HG03565 (cell line): ENCODE measurements around the gene PRCD.

Experiments
- ATAC-seq: cut with Tn5 transposase; IDR thresholded peaks from one replicate; pipeline ENCODE4 v1.9.1; 2021; ENCODE audit warnings: mild to moderate bottlenecking, moderate library complexity; ENCODE audit not compliant: unreplicated experiment

The PRCD gene, protein sequence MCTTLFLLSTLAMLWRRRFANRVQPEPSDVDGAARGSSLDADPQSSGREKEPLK

DNA sequence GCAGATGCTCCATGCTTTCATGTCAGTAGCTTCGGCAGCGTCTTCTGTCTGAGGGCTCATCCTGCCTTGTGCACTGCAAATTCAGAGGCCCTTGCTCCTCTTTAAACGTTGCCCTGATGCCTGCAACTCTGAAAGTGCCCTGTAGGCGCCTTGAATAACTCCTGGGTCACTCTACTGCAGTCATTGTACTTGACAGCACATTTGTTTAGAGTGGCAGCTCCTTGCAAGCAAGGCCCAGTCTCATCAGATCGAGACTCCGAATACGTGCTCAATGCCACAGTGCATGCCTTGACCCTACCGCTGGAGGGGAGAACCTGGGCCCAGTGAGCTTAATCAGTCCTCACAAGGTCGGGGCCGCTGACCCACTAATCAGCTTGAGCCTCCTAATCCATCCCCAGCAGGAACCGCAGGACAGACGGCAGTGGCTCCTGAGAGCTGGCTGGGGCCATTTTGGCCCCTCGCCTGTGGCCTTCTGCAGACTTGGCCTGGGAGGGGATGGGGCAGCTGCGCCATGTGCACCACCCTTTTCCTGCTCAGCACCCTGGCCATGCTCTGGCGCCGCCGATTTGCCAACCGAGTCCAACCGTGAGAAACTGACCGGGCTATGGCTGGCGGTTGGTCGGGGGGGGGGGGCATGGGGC, at the start of gene PRCD:
Gene PRCD, plus strand, starts transcription at position 414 of the 641 bp plus-strand sequence. Its CDS starts 98 bp downstream, at position 512.
- ATAC-seq = no peak

DNA sequence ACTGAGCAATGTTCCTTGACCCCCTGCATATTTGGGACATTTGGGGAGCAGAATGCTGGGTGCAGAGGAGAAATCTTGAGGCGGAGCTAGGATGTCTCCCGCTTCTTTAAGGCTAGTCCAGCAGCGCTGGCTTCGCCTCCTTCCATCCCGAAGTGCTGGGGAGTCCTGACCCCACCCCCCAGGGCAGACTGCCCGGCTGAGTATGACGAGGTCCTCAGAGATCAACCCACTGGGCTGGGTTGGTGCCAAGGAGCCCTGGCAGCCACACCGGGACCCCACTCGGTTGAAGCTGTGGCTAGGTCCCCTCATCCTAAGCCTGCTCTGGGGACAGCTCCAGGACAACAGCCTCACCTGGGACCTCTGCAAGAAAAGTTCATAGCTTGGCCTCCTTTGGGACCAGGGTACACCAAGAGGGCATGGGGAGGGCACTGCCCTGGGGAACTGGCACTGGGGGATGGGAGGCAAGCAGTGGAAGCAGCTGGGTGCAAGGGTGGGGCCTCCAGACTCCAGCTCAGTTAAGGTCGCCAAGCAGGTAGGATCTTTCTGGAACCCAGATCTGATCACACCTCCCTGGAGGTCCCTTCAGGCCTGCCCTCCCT, 49.6 kb upstream of the PRCD start:
- ATAC-seq = no peak

DNA sequence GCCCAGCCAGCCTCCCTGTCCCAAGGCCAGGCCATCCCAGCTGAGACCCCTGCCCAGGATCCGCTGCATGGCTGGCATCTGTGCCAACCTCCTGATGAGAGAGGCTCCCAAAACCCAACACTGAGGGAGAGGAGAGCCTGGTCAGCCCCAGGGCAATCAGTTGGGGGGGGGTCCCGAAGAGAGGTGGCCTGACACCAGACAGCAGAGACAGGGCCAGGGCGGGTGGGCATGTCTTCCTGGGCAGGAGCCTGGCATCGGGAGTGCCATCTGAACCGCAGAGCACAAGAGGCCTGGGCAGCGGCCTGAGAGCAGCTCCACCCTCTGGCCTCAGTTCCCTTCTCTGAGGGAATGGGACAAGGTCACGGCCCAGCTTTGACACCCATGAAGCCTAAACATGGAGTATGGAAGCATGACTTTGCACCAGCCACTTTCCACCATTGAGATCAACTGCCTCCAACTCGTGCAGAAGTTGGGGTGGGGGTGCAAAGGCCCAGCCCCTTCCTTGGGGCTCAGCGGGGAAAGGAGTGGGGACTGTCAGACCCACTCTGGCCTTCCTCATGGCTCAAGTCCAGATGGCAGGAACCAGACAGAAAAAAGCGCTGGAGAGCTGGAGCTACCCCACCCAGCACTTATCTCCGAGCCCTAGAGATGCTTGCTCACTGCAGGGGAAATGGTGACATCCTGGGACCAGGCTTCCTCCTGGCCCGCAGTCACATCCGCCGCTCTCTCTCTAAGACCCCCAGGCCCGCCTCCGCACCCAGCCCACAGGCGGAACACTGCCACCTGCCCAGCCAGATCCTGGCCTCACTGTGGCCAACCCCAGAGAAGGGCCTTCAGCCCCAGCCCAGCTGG, 48.3 kb upstream of the PRCD start:
- ATAC-seq = no peak

DNA sequence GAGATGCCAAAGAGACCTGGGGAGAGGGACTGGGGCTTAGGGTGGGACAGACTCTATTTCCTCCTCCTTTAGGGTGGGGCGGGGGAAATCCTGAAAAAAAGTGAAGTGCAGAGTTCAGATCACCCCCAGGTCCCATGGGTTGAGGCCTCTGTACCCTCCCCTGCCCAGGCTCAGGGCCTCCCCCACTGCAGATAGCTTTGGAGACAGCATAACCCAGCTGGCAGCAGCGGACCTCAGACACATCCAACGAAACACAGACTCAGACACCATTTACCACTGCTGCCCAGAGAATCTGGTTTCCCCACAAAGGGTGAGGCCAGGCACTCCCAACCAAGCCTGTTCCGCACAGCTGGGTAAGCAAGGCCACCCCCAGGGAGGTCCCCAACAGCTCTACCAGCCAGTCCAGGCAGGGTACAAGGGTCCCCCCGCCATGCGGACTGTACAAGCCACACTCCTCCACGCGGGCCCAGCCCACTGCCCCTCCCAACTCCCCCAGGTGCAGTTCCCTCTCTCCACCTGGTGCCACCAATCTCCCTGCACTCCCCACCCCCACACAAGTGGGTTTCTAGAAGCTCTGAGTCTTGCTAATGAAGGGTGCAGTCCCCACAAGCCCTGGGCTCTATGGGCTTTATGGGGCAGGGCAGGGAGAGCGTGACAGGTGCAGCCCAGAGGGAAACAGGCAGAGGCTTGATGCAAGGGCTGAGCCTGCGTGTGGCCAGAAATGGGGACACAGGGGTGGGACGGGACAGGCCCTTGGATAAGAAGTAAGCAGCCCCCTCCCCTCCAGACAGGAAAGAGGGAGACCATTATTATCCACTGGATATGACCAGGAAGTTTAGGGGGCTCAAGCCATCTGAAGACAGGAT, 47.5 kb upstream of the PRCD start:
- ATAC-seq = peak; percentile 35

DNA sequence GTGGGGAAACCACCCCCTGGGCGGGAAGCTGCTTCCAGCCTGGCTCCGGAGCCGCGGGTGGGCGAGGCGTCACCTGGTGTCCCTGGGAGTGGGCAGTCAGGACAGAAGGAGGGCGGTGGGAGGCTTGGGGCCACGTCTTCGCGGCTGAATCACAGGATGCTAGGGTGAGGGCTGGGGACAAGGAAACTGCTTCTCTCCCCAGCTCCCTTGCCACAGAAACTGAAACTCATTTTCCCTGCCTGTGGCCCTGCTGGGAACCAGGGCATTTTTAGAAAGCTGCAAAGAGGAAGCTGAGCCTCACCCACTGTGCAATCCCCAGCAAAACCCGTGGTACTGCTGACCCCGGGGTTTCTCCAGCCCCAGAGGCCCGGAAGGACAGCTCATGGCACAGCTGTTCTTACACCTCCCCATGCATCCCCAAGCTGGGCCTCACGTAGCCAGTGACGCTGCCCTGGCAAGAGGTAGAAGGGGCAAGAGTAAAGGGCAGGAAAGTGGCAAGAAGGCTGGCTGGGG, 46.8 kb upstream of the PRCD start:
- peak; percentile 22 for ATAC-seq

DNA sequence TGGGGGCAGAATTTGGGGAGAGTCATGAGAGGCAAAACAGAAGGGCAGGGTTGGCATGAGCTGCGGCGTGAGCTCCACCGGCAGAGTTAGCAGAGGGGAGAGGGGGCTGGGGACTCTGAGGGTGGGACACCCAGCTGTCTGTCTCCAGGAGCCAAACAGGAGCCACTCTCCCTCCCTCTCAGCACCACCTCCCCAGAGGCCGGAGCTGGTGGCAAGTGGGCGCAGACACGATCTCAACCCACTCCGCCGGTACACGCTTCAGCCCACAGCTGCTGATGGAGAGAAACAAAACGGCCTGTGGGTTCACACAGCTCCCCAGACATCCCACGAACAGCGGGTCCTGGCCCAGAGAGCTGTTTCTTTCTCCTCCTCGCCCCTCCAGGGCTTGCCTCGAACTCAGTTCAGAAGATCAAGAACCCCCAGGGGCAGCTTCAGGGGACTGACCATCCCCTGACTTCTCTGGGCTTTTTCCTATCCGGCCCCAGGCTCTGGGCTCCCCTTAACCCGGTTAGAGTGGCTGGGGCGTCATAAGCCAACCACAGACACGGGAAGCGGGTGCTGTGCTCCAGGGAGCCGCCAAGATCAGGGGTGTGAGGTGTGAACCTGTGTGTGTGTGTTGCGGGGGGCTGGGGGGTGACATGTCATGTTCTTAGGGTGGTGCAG, 46.2 kb upstream of the PRCD start:
- no peak for ATAC-seq

DNA sequence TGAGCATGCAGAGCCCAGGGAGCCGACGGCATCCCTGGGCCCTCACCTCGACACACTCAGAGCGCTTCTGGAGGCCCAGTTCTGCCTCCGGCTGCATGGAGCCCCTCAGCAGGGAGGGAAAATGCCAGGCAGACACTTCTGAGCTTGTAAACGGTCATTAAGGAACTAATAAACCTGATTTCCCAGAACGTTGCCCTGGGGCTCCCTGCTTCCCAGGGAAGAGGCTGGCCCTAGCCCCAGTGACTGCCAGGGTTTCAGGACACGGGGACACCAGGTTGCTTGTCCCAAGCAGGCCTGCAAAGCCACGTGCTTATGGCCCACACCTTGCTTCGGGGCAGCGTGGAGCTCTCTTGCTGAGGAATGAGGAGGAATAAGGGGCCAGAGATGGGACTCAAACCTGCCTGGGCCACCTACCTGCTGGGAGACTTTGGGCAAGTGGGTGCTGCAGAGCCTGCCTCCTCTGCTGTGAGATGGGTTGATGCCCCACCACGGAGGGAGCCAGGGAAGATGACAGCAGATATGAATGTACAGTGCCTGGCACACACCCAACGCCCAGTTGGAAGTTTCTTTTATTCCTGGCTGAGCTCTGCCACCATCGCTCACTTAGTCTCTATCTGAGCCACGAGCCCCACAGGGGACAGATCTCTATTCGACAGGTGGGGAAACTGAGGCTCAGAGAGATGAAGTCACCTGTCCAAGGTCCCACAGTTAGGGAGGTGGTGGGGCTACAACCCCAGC, 44.0 kb upstream of the PRCD start:
- no peak for ATAC-seq

DNA sequence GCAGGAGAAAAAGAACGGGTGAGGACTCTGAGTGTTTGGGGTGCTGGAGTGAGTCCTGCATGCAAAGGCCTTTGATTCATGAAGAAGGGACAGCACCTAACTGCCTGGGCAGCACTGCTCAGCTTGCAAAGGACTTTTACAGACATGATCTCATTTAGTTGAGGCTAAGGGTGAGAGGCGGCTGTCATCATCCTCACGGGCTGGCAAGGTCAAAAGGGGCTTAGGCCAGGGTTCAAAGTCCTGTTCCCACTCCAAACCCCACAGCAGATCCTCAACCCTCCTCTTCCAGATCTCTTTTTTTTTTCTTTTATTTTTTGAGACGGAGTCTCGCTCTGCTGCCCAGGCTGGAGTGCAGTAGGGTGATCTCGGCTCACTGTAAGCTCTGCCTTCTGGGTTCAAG, 43.4 kb upstream of the PRCD start:
- no peak for ATAC-seq

DNA sequence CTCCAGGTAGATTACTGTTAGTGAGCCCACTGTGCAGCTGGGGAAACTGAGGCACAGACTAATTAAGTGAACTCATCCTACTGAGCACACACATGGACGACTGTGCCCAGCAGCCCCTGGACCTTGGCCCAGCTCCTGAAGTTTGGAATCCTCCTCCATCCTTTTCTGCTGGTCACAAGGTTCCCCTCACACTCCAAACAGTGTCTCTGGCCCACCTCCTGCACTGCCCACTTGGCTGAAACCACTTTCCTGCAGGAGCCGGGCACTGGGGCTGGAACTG, 42.2 kb upstream of the PRCD start:
- no peak for ATAC-seq

DNA sequence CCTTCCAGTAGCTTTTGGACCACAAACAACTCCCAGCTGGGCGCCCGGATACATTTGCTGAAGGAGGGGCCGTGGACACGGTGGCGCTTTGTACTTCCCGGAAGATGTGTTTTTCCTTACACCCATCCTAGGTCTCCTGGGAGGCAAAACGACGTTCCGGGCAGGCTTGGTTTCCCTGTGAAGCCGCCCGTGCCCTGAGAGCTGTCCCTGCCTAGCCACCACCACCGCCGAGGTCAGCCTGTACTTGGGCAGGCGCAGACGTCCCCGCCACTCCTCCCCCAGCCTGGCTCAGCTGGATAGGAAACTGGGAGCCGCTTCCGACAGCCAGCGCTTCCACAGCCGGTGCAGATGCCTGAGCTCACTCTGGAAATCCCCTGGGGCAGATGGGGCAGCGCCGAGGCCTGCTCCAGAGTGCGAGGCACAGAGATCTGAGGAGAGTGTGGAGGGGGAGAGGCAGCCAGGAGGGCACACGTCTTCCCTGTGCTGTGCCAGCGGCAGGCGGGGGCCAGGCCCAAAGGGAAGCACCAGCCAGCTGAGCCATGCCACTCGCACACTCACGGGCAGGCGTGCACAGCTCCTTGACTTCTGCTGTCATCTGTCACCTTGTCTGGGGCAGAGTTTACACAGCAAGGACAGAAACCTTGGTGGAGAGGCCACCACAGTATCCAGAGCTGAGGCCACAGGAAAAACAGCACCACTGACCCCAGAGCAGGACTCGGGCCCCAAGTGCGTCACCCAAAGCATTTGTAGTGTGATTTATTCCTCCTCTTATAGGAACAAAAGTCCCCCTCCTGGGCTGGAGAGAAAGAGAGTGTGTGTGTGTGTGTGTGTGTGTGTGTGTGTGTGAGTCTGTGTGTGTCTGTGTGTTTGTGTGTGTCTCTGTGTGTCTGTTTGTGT, 41.6 kb upstream of the PRCD start:
- ATAC-seq = no peak

DNA sequence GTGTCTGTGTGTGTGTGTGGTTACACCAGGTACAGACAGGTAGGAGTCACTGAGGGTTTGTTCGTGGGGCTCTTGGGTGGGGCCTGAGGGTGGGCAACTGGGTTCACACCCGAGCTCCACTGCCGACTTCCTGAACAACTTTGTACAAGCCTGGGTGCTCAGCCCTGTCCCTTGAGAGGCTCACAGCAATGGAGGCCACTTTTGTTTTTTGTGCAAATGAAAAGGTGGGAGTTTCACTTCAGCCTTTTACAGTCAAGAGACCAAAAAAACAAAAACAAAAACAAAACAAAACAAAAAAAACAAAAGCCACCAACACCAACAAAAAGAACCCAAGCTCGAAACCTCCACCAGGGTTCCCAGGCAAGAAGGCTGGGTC, 41.0 kb upstream of the PRCD start:
- ATAC-seq = no peak

DNA sequence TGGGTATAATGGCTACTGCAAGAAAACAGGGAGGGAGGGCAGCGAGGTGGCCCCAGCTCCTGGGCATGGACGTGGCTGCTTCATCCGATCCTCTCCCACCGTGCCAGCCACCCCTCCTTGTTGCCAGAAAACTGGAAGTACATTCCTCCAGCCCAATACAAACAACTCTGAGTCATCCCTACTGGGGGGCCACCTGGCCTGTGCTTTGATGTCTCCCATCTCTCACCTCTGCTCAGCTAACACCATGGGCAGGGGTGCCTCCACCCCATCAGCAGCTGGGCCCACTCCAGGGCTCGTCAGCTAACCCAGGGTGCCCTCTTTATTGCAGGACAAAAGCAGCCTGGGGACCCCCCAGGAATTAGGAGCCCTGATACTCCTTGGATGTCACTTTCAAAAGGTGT, 40.6 kb upstream of the PRCD start:
- ATAC-seq = no peak

DNA sequence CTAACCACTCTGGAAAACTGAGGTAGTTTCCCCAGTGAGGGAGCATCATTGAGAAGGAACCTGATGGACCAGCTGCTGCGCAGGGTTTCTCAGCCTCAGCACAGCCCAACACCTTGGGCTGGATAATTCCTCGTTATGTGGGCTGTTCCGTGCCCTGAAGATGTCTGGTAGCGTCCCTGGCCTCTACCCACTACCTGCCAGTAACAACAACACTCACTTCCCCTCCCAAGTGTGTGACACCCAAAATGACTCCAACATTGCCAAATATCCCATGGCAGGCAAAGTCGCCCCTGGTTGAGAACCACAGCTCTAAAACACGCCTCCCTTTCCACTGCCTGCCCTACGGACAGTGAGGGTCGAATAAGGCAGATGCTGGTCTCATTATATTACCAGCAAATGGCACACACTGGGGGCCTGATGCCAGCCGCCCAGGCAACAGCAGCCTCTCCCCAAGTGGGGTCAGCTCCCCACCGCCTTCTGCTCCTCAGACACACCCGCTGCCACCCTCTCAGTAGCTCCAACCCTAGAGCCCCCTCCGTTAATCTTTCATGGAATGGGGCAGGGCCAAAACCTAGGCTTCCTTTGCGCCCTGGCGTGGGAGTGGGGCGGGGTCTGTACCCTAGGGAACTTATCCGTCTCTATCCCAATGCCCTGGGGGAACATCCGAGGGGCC, 39.6 kb upstream of the PRCD start:
- no peak for ATAC-seq

DNA sequence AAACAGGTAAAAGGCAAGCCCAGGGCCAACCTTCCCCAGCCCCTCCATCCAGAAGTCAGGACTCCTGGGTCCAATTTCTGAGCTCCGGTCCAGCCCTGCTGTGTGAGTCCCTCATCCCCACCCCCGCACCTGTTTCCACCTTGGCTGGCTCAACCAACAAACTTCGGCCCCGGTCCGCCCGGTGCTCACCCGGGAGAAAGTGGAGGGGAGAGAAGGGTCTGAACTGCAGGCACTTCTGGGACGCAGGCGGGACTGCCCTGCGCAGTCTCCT, 39.2 kb upstream of the PRCD start:
- ATAC-seq = no peak

DNA sequence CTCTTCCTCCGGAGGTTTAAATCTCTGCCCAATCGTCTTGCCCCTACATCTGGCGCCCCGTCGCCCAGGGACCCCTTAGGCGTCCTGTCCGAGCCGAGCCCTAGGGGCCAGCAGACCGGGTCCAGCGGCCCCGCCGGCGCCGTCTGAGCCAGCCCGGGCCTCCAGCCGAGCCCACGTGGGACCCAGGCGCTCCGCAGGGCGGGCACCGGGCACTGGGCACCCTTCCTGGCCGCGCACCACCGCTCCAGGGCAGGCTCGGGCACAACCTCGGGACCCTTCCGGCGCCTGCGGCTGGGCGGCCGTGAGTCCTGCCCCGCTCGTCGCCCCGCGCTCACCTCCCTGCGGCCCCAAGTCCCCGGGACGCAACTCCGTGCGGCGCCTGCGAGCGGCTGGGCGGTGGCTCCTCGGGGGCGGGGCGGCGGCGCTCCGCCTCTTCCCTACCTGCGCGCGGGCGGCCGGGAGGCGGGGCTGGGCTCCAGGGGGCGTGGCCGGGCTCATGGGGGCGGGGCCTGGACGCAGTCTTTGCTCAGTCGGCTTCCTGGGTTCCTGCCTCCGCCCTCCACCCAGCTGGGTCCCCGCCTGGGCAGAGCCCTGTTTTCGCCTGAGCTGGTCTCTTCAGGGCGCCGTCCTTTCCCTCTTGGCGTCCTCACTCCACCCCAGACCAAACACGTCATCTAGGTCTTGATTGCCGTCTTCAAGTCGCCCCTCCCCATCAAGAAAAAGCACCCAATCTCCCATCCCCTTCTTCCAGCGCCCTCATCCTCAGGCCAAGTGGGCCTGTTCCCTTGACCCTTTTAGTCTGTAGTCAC, 38.6 kb upstream of the PRCD start, which contains the start of gene RHBDF2:
Gene RHBDF2, minus strand, starts transcription at position 406 of the 809 bp plus-strand sequence. CDS start 19,899 bp downstream, outside the sequence.
- peak; percentile 51 for ATAC-seq

DNA sequence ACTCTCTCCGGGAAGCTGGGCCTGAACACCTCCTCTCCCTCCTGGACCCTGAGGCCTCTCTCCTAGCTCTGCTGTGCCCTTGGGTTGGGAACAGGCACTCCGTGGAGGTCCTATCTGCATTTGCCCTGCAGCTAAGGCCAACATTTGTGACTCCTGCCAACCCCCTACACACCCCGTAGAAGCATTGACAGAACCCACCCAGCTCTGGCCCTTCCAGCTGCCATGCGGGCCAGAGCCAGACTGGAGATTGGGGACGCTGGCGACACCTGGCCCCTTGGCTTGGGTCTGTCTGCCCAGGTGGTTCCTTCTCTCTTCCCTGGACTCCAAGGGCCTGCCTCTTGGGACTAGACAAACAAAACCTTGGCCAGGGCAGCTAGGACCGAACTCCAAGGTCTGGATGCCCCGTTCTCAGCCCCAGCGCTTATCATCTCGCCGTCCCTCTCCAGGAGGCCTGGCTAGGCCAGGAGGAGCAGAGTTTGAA, 38.0 kb upstream of the PRCD start:
- ATAC-seq = no peak
